GM12874 (cell line): ENCODE measurements around the gene LMO2.

Source experiments
- CTCF ChIP-seq: IDR thresholded peaks from 2 replicates; pipeline ENCODE4 v1.5.1; 2011; ENCODE audit warnings: low read depth, mild to moderate bottlenecking, control low read depth, low read length, moderate library complexity; ENCODE audit not compliant: insufficient read depth

The LMO2 gene

GRCh38 chr11:33863418-33864172, 28.3 kb downstream of the LMO2 start:
- no peak for TF ChIP-seq CTCF

DNA sequence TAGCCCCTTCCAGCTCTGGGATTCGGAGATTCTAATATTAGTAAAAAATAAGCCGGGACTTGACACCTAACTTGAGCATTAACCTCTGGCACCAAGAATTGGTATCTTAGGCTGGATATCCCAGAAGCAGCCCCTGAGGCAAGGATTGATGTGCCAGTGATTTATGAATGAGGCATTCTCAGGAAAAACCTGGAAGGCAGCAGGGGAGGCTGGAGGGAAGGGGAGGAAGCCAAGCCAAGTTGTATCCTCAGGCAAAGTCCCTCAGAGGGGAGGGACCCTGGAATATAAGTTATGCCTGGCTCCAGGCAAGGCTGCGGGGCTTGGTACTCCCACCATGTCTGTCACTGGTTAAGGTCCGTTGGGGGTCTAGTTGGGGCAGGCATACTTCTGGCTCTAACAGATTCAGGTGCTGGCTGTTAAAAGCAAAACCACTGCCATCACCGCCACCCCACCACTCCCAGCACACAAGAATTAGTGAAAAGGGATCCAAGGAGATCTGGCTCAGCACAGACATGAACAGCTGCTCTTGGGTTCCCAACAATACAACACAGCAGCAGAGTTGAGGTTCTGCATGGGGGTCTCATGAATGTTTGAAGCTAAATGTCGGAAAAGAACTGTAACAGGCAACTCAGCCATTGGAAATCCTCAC, 29.8 kb downstream of the LMO2 start:
- no peak for TF ChIP-seq CTCF

- no peak for TF ChIP-seq CTCF
Measured at GRCh38 chr11:33861386-33861785, 30.5 kb downstream of the LMO2 start.

GRCh38 chr11:33860926-33861325, 30.9 kb downstream of the LMO2 start:
- TF ChIP-seq CTCF = no peak

GRCh38 chr11:33859306-33859705, 32.6 kb downstream of the LMO2 start:
- no peak for TF ChIP-seq CTCF

DNA sequence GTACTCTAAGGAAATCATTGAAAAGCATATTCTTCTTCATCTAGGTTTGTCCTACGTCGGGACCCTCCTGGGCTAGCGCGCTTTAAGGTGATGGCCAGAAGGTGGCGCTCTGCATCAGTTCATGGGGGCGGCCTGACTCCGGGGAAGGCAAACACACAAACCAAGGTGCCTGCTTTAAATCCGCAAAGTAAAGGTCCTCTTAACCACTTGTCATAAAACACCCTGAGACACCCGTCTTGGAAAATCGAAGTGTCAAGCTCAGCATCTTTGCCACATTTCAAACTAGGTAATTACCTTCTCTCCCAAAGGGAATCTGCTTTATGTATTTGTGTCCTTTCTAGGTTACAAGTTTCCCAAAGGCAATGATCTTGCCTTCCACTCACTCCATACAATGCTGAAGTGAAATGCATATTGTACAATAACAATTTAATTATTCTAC, 33.9 kb downstream of the LMO2 start:
- TF ChIP-seq CTCF = peak; percentile 81

DNA sequence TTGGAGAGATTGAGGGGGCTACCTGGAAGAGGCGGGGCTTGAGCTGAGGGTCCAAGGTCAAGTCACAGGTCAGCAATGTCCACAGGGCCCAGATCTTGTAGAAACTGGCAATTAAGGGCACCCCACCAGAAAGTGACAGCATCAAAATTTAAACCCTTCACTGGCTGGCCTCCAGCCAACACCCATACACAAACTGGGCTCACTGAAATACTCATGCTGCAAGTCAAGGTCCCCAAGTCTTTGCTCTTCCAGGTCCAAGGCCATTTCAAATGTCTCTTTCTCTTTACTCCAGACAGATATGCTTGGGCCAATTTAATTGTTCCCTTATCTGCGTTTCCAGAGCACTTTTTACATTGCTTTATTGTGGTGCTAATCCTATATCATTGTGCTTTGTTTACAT, 36.4 kb downstream of the LMO2 start:
- no peak for TF ChIP-seq CTCF
